CD4-positive, alpha-beta T cell (primary cell): ENCODE data around the gene ISCU. TPM values are rescaled to one million over a fixed set of nuclear protein-coding genes. Genes with fewer than 3 reads are reported as not detected.

ENCODE experiments used
- ATAC-seq: fragments of 200-7000 bp; cut with Tn5 transposase; one replicate; pipeline ENCODE4 v1.10.0; 2022; ENCODE audit warnings: mild to moderate bottlenecking; ENCODE audit not compliant: poor library complexity
- CTCF ChIA-PET: fragments of 350-600 bp; sonication (Branson Sonifier 250); formaldehyde crosslinking; loops from one replicate; lab custom pipeline; 2021; ENCODE audit warnings: antibody characterized with exemption, inconsistent platforms; lab: Charles Lee
- POLR2A ChIA-PET: fragments of 350-600 bp; sonication (Branson Sonifier 250); formaldehyde crosslinking; loops from one replicate; lab custom pipeline; 2021; ENCODE audit warnings: antibody characterized with exemption, inconsistent platforms; lab: Charles Lee
- DNase-seq, 14 experiments: peaks; one replicate each; pipeline ENCODE4 v3.0.0-alpha.2; 2013 to 2020; ENCODE audit warnings: mixed read lengths in 2 of 14
- H3K27ac ChIP-seq, 2 donors: one replicate each; pipeline versions ENCODE4 v1.5.1 to v1.7.0; 2013; ENCODE audit warnings: low read length in 2 of 2, low read depth in 1 of 2, mild to moderate bottlenecking in 1 of 2
- H3K27me3 ChIP-seq, 2 experiments: 1 replicate in 1 of 2; 2 replicates in 1 of 2; pipeline versions ENCODE4 v1.6.1 to v1.7.0; 2013; ENCODE audit warnings: low read length in 2 of 2, control low read depth in 1 of 2, mild to moderate bottlenecking in 1 of 2, moderate library complexity in 1 of 2; ENCODE audit not compliant: insufficient read depth in 2 of 2, control insufficient read depth in 1 of 2
- H3K36me3 ChIP-seq: one replicate; pipeline ENCODE4 v1.6.1; 2013; ENCODE audit warnings: low read length, control low read depth; ENCODE audit not compliant: insufficient read depth
- H3K4me1 ChIP-seq: one replicate; pipeline ENCODE4 v1.6.1; 2013; ENCODE audit warnings: low read length, control low read depth; ENCODE audit not compliant: insufficient read depth
- H3K4me3 ChIP-seq: one replicate; pipeline ENCODE4 v1.5.1; 2013; ENCODE audit warnings: mild to moderate bottlenecking, low read length, moderate library complexity
- H3K9me3 ChIP-seq, 2 experiments: 1 replicate in 1 of 2; 2 replicates in 1 of 2; pipeline versions ENCODE4 v1.6.1 to v1.7.0; 2013; ENCODE audit warnings: low read length in 2 of 2, mild to moderate bottlenecking in 2 of 2, control low read depth in 1 of 2, moderate library complexity in 1 of 2; ENCODE audit not compliant: control insufficient read depth in 1 of 2, insufficient read depth in 1 of 2
- H3K27ac Mint-ChIP-seq: one replicate; pipeline ENCODE4 v1.8.0; 2020; ENCODE audit warnings: mixed read lengths
- H3K27me3 Mint-ChIP-seq: one replicate; pipeline ENCODE4 v1.8.0; 2021; ENCODE audit warnings: mixed read lengths
- H3K36me3 Mint-ChIP-seq: one replicate; pipeline ENCODE4 v1.8.0; 2021; ENCODE audit warnings: low read depth, mixed read lengths
- H3K4me1 Mint-ChIP-seq: one replicate; pipeline ENCODE4 v1.8.0; 2021; ENCODE audit warnings: low read depth, mixed read lengths
- H3K4me3 Mint-ChIP-seq: one replicate; pipeline ENCODE4 v1.8.0; 2020; ENCODE audit warnings: mild to moderate bottlenecking, mixed read lengths
- H3K9me3 Mint-ChIP-seq: one replicate; pipeline ENCODE4 v1.8.0; 2020; ENCODE audit warnings: mixed read lengths
- CTCF ChIP-seq: fragments of 200-600 bp; IDR thresholded peaks from one replicate; pipeline ENCODE4 v1.8.0; 2022; ENCODE audit warnings: antibody characterized with exemption, mild to moderate bottlenecking
- intact Hi-C, 2 experiments: fragments of 100-400 bp; cut with DNase I in 1 of 2; cut with micrococcal nuclease in 1 of 2; formaldehyde crosslinking; loops; one replicate each; pipeline versions ENCODE4 v1.15.1 to v1.9.0; 2023 to 2025; cut with DNase I, micrococcal nuclease
- total RNA-seq, 174 experiments: library from RNA in 2 of 174; stranded (reverse) in 2 of 174; gene quantifications; one replicate each; pipeline ENCODE4 v1.2.3 and lab custom pipeline; 2021 to 2026

ISCU gene
- total RNA-seq, 2 experiments from 2014 or later, result 269 to 270 TPM

- no peaks in the 10 kb centered on the region for H3K9me3 ChIP-seq
- H3K4me3 Mint-ChIP-seq, result no peak overlapping the region
- H3K9me3 Mint-ChIP-seq, result no peaks in the 10 kb centered on the region
- no peak for TF ChIP-seq CTCF
- H3K27ac ChIP-seq, result no peak overlapping the region
- ChIA-PET POLR2A (interaction anchor here (1.1 kb wide), 1 partner anchor 31 kb away, joined by 3 read pairs; no protein-coding TSS in a partner anchor), CTCF (no interaction called here)
- H3K27me3 ChIP-seq, result no peaks in the 10 kb centered on the region
- H3K27ac Mint-ChIP-seq, result no peak overlapping the region
- H3K36me3 ChIP-seq, result no peaks in the 10 kb centered on the region
- ATAC-seq (no peak), DNase-seq (no peak)
- no peak overlapping the region for H3K4me3 ChIP-seq
- H3K4me1 Mint-ChIP-seq, result no peaks in the 10 kb centered on the region
- no peaks in the 10 kb centered on the region for H3K36me3 Mint-ChIP-seq
- intact Hi-C loops, result no loop called here
- no peaks in the 10 kb centered on the region for H3K4me1 ChIP-seq
- H3K27me3 Mint-ChIP-seq, result no peaks in the 10 kb centered on the region
Measured at GRCh38 chr12:108605000-108605689, 42.7 kb downstream of the ISCU start.

GRCh38 chr12:108605690-108606406 is 43.5 kb downstream of the ISCU start:
- H3K27ac Mint-ChIP-seq, result no peak overlapping the region
- no peaks in the 10 kb centered on the region for H3K9me3 Mint-ChIP-seq
- intact Hi-C loops, result no loop called here
- Histone ChIP-seq H3K27ac (no peak overlapping the region), H3K4me3 (no peak overlapping the region), H3K9me3 (no peaks in the 10 kb centered on the region), H3K4me1 (no peaks in the 10 kb centered on the region), H3K36me3 (no peaks in the 10 kb centered on the region), H3K27me3 (no peaks in the 10 kb centered on the region)
- no peak for DNase-seq
- TF ChIP-seq CTCF, result no peak
- H3K36me3 Mint-ChIP-seq, result no peaks in the 10 kb centered on the region
- ChIA-PET CTCF (no interaction called here), POLR2A (no interaction called here)
- no peaks in the 10 kb centered on the region for H3K4me1 Mint-ChIP-seq
- no peaks in the 10 kb centered on the region for H3K27me3 Mint-ChIP-seq
- ATAC-seq, result no peak
- H3K4me3 Mint-ChIP-seq, result no peak overlapping the region

GRCh38 chr12:108606492-108606891 is 44.1 kb downstream of the ISCU start:
- ATAC-seq (no peak), DNase-seq (no peak)
- no peak overlapping the region for H3K4me3 ChIP-seq
- ChIA-PET CTCF (no interaction called here), POLR2A (interaction anchor here (0.6 kb wide), 1 partner anchor 11 kb away, joined by 3 read pairs; no protein-coding TSS in a partner anchor)
- no peak for TF ChIP-seq CTCF
- H3K27me3 ChIP-seq, result no peaks in the 10 kb centered on the region
- Mint-ChIP-seq H3K4me1 (no peaks in the 10 kb centered on the region), H3K36me3 (no peaks in the 10 kb centered on the region), H3K27ac (no peak overlapping the region), H3K27me3 (no peaks in the 10 kb centered on the region), H3K9me3 (no peaks in the 10 kb centered on the region), H3K4me3 (no peak overlapping the region)
- intact Hi-C loops, result no loop called here
- no peak overlapping the region for H3K27ac ChIP-seq
- H3K4me1 ChIP-seq, result no peaks in the 10 kb centered on the region
- H3K36me3 ChIP-seq, result no peaks in the 10 kb centered on the region
- no peaks in the 10 kb centered on the region for H3K9me3 ChIP-seq
